ENCODE data around the gene NGEF. TPM values are rescaled to one million over a fixed set of nuclear protein-coding genes. Genes with fewer than 3 reads are reported as not detected.

NGEF gene
- total and polyA plus RNA-seq, 7 donors: 0.28 to 13.9 (median 10.8) TPM; not detected in 2

- H3K27ac ChIP-seq: peak overlapping the region; percentile 47 to 66 (median 65)
- 48 to 81% methylated on average over 13 of the region's 13 CpGs for WGBS, 2 donors
Observed at GRCh38 chr2:233060501-233060979, 47.5 kb upstream of the NGEF start.

GRCh38 chr2:233059797-233060500 lies 46.9 kb upstream of the NGEF start, which contains the start of gene INPP5D:
INPP5D (plus strand) TSS chr2:233060342; CDS start chr2:233060479, 137 bp downstream.
- H3K4me1 ChIP-seq: peaks cover 0 to 8% (median 0%) of the 10 kb centered on the region in 4 donors
- no peaks in the 10 kb centered on the region for H3K27me3 ChIP-seq
- no peaks in the 10 kb centered on the region for H3K36me3 ChIP-seq
- peak within 1 kb of the TSS; percentile 2 to 45 (median 35) for H3K4me3 ChIP-seq
- peak in 3 of 4 donors; percentile 38 to 73 (median 46) for TF ChIP-seq POLR2AphosphoS5 (IDR thresholded peaks at IDR 0.05)
- TF ChIP-seq CTCF (IDR thresholded peaks at IDR 0.05): no peak
- TF ChIP-seq EP300 (IDR thresholded peaks at IDR 0.05): no peak
- no peak for TF ChIP-seq POLR2A (IDR thresholded peaks at IDR 0.05)
- peak within 1 kb of the TSS; percentile 47 to 66 (median 65) for H3K27ac ChIP-seq
- intact Hi-C loops (cut with DNase I): no loop called here
- WGBS, 2 donors: 42 to 64% methylated on average over 26 of the region's 26 CpGs
- DNase-seq: peak; percentile 70
- no peaks in the 10 kb centered on the region for H3K9me3 ChIP-seq

More at GRCh38 chr2:233060501-233060979, 47.5 kb upstream of the NGEF start:
- H3K9me3 ChIP-seq: no peaks in the 10 kb centered on the region
- TF ChIP-seq EP300 (IDR thresholded peaks at IDR 0.05): no peak
- TF ChIP-seq POLR2AphosphoS5 (IDR thresholded peaks at IDR 0.05): no peak
- no peak for TF ChIP-seq POLR2A (IDR thresholded peaks at IDR 0.05)
- TF ChIP-seq CTCF (IDR thresholded peaks at IDR 0.05): no peak
- H3K4me3 ChIP-seq: peak overlapping the region; percentile 2 to 45 (median 35)
- no peak for DNase-seq
- H3K27me3 ChIP-seq: no peaks in the 10 kb centered on the region
- intact Hi-C loops (cut with DNase I): no loop called here
- peaks cover 0 to 8% (median 0%) of the 10 kb centered on the region in 4 donors for H3K4me1 ChIP-seq
- H3K36me3 ChIP-seq: no peaks in the 10 kb centered on the region

- Histone ChIP-seq H3K4me1 (peaks cover 0 to 8% (median 0%) of the 10 kb centered on the region in 4 donors), H3K27ac (peak overlapping the region; percentile 47 to 66 (median 65)), H3K4me3 (peak overlapping the region in 1 of 4 donors; percentile 36), H3K9me3 (no peaks in the 10 kb centered on the region), H3K36me3 (no peaks in the 10 kb centered on the region), H3K27me3 (peaks cover 0 to under 1% (median 0%) of the 10 kb centered on the region in 3 donors)
- DNase-seq: peak; percentile 59
- 66 to 72% methylated on average over 7 of the region's 7 CpGs for WGBS, 2 donors
- intact Hi-C loops (cut with DNase I): no loop called here
- TF ChIP-seq POLR2AphosphoS5 (IDR thresholded peaks at IDR 0.05) (no peak), POLR2A (IDR thresholded peaks at IDR 0.05) (no peak), EP300 (IDR thresholded peaks at IDR 0.05) (no peak), CTCF (IDR thresholded peaks at IDR 0.05) (no peak)
Observed at GRCh38 chr2:233059547-233059796, 46.4 kb upstream of the NGEF start.

GRCh38 chr2:233058717-233059546 lies 45.9 kb upstream of the NGEF start:
- DNase-seq: peak; percentile 59
- Histone ChIP-seq H3K4me1 (peaks cover 0 to 8% (median 2%) of the 10 kb centered on the region in 4 donors), H3K27ac (peak overlapping the region in 2 of 4 donors; percentile 65), H3K27me3 (peaks cover 0 to 6% (median 0%) of the 10 kb centered on the region in 3 donors), H3K9me3 (no peaks in the 10 kb centered on the region), H3K36me3 (no peaks in the 10 kb centered on the region), H3K4me3 (no peak overlapping the region)
- intact Hi-C loops (cut with DNase I): no loop called here
- TF ChIP-seq POLR2A (IDR thresholded peaks at IDR 0.05) (no peak), CTCF (IDR thresholded peaks at IDR 0.05) (no peak), EP300 (IDR thresholded peaks at IDR 0.05) (no peak), POLR2AphosphoS5 (IDR thresholded peaks at IDR 0.05) (no peak)
- 95 to 96% methylated on average over 24 of the region's 24 CpGs for WGBS, 2 donors
